ENCODE data around the gene ENTPD3.
A peak's percentile ranks its signal among the peaks of the same experiment; 100 is the strongest.

- TF ChIP-seq EZH2 (IDR thresholded peaks at IDR 0.05; ENCODE audit: borderline replicate concordance, low read length) (no peak), CTCF (conservative IDR thresholded peaks at IDR 0.05 in 1 of 2, IDR thresholded peaks at IDR 0.05 in 1 of 2; ENCODE audit: extremely low read depth in 1 of 2, insufficient read depth in 1 of 2, low read depth in 1 of 2, low read length in 2 of 2) (peak in 1 of 2 donors; percentile 2)
These were observed at the start of gene ENTPD3 for GRCh38 chr3:40387001-40387894.
